Ecto neural progenitor cell (in vitro differentiated cells): Measurements from ENCODE around the gene GLB1L2.

Experiments
- DNase-seq: peaks from one replicate; pipeline ENCODE4 v3.0.0-alpha.2; 2018; ENCODE audit warnings: low spot score

GLB1L2 gene

DNA sequence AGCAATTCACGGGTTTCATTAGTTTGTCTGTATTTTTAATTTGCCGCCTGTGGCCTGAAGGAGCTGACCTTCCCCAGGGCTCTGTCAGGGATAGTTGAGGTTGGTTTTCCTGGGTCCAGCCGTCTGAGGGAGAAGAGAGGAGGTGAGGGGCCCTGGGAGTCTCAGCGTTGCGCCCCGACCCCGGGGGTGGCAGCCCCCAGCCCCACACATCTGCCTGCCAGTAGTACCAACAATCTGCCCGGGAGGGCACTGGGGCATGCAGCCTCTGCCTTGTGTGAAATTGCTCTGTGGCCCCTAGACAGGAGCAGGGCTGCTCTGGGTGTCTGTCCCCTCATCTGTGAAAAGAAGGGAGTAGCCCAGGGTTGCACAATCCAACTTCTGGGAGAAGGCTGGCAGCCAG is 73.6 kb downstream of the GLB1L2 start:
- DNase-seq = no peak

DNA sequence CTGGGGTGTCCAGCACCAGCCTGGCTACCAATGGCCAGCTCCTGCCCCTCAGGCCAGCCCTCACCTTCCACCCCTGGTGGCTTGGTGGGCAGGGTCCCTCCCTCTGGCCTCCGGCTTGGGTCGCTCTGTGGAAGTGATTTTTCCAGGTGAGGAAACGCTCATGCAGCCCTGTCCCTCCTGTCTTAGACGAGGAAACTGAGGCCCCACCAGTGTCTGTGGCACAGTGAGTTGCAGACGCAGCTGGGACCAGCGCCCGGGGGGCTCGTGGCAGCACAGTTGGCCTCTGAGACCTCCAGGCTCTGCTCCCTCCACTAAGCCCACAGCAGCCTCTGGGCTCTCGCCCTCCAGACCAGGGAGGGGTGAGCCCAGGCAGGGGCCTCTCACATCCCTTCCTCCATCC is 74.1 kb downstream of the GLB1L2 start:
- DNase-seq = no peak

DNA sequence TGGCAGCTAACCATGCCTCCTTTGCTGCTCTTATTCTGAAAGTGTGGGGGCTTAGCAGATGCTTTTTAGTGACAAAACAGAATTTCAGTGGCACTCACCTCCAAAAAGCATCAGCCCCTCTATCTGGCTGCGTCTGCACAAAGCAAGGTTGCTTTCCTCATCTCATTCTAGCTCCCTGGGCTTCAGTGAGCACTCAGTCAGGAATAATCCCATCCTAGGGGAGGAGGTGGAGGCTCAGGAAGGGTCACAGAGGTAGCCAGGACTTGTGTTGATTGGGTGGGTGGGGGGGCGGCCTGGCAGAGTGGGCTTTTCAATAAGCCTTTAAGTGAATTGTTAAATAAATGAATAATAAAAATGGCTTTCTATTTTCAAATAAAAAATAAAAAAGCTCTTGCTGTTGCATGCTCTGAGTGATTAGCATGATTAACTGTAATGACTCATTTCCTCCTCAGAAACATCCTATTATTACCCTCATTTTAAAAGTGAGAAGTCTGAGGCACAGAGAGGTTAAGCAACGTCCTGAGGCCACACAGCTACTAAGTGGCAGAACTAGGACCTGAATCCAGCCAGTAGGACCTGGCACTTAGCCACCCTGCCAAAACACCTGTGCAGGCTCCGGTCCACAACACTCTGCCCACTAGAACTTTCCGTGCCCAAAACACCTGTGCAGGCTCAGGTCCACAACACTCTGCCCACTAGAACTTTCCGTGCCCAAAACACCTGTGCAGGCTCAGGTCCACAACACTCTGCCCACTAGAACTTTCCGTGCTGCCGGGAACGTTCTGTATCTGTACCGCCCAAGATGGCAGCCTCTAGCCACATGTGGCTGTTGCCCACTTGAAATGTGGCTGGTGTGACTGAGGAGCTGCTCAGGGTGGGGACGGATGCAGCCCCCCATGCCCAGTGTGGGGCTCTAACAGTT is 74.7 kb downstream of the GLB1L2 start:
- DNase-seq = no peak

- no peak for DNase-seq
Measured at GRCh38 chr11:134407321-134407828, 75.6 kb downstream of the GLB1L2 start.

DNA sequence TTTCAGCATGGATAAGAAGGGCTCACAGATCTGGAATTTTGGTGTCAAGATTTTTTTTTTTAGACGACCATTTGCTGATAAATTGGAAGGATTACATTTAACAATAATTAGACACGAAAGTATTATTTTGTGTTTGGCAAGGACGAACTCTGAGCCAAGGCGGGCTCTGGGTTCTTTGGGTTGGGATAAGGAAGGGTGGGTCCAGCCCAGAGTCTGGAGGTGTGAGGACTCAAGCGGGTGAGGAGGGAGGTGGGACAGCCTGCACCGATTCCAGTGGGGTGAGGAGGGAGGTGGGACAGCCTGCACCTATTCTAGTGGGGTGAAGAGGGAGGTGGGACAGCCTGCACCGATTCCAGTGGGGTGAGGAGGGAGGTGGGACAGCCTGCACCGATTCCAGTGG is 76.1 kb downstream of the GLB1L2 start:
- DNase-seq = no peak

DNA sequence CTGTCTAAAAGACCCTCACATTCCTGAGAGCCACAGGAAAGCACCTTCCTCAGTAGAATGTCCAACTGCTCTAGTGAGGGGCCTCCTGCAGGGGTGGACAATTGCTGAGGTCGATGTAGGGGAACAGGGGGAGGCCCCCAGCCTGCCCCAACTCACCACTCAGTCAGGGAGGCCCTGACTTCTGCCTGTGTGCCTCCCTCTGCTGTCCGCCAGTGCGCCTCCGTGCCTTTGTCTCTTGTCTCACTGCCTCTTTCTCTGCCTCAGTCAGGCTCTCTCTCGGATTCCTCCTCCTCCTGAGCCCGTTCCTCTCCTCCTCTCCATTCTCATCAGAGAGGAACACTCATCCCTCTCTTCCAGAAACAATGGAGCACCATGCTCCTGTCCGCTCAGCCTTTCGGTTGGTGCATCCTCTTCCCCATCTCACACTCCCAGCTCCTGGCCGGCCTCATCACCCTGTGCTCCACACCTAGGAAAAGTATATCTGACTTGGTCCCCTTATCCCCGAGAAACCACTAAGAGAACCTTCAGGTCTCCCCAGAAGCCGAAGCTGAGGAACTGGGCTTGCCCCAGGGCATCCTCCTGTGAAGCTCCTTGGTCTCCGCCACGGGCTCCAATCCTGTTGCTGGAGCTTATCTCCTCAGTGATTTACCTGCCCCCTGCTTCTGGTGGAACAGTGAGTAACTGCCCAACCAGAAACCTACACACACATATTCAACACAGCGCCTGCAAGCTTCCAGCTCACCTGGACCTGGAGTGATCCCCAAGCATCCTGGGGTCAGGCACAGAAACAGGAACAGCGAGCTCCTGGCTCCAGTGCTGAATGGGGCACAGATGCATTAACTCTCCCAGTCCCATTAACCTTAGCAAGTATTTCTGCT is 78.0 kb downstream of the GLB1L2 start:
- no peak for DNase-seq

DNA sequence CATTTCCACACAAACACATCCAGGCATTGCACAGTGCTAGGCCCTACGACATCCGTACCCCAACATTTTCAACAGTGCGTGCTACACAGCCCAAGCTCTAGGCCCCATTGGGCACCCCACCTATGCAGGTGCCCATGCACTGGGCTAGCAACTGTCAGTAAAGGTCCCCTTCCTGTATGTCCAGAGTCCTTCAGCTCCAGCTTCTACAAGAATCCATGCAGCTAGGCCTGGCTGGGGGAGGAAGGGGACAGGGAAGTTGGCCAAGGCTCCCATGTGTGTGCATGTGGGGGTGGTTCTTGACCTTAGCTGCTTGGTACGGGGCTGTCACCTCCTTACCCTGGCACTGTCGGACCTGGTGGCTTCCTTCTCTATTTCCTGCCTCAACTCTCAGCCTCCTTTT is 79.0 kb downstream of the GLB1L2 start:
- no peak for DNase-seq

DNA sequence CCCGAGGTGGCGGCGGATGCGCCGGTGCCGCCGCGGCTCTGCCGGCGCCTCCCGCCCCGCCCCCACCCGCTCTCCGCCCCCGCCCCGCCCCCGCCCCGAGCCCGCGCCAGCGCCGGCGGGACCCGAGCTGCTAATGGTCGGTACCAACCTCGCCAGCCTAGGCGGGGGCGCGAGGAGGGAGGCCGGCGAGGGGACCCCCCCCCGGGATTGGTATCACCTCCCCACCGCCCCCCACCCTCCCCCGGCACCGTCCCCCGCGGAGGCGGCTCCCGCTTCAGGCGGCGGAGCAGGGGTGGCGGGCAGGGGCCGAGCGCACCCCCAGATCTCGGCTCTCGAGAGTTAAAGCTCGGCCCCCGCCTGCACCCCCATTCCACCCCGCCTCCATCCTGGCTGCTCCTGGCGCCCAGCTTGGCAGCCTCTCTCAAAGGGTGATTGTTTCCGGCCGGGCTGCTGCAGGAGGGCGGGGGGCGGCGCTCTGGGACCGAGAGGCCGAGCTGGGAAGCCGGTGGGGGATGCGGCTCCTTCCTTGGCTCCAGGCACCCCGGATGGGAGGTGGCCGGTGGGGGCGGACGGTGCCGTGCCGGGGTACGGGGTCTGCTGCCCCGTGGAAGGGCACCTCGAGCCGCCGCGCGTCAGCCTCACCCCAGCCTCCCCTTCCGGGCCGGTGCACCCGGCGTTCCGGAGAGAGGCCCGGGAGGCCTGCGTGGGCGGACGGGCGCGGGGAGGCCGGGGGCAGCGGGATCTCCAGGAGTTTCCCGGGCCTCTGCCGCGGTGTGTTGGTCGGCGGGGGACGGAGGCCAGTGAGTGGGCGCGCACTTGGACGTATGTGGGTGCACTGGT is 80.6 kb downstream of the GLB1L2 start, which contains the start of gene B3GAT1:
TSS of gene B3GAT1 (minus strand) at position 40 of the 840 bp plus-strand sequence. CDS start 24,583 bp downstream, outside the sequence.
- peak; percentile 80 for DNase-seq

- no peak for DNase-seq
Measured at GRCh38 chr11:134413043-134413825, 81.4 kb downstream of the GLB1L2 start.

- DNase-seq = no peak
Measured at GRCh38 chr11:134413826-134414731, 82.3 kb downstream of the GLB1L2 start.

GRCh38 chr11:134414766-134415765 is 83.3 kb downstream of the GLB1L2 start:
- no peak for DNase-seq

- no peak for DNase-seq
Measured at GRCh38 chr11:134416726-134417125, 84.9 kb downstream of the GLB1L2 start.

GRCh38 chr11:134417871-134418840 is 86.4 kb downstream of the GLB1L2 start:
- DNase-seq = no peak

DNA sequence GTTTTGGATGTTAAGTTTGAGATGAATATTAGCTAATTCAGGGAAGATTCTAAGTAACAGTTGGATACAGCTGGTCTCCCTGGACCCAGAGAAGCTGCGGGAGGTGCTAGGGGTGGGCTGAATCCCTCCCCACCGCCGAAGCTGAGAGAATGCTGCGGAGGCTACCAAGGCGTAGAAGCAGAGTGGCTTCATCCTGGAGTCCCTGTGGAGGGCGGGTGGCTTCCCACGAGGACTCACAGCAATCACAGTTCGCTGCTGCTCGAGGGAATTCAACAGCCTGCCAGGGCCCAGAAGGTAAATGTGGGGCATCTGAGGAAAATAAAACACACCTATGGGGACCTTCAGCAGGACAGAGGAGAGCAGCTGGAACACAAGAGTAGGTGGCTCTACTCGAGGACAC is 91.3 kb downstream of the GLB1L2 start:
- no peak for DNase-seq

DNA sequence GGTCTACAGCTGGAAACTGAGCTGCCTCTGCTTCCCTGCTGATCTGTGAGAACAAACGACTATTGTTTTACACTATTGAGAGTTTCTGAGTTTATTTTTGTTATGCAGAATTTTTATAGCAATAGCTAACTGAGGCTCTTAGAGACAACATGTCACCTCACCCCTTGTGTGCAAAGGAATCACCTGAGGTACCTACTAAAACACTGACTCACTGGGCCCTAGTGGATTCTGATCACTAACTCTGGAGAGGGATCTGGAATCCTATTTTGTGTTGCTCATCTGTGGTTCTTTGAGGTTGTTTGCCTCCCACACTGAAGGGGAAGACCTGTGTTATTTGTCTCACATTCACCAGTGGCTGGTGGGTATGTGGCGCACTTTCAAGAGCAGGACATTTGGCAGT is 93.6 kb downstream of the GLB1L2 start:
- DNase-seq = no peak
